GM12864 (cell line): ENCODE results near the gene RNF20.
"Not testable (repeated sequence)": the region's sequence is repeated elsewhere in the genome, so short reads cannot be mapped to it uniquely, and the experiment has no call there.

ENCODE experiments used
- DNase-seq: peaks from one replicate; pipeline ENCODE4 v3.0.0-alpha.2; 2011; ENCODE audit warnings: low read depth
- H3K4me3 ChIP-seq: 2 replicates; pipeline ENCODE4 v1.5.1; 2011; ENCODE audit warnings: mild to moderate bottlenecking, low read depth, low read length, control low read depth
- CTCF ChIP-seq: IDR thresholded peaks from 2 replicates; pipeline ENCODE4 v1.5.1; 2011; ENCODE audit warnings: low read depth, mild to moderate bottlenecking, moderate library complexity, low read length, control low read depth, inconsistent platforms; ENCODE audit errors: missing control alignments

Gene RNF20

GRCh38 chr9:101513351-101513750 lies 20.3 kb upstream of the RNF20 start:
- DNase-seq, result no peak
- TF ChIP-seq CTCF, result no peak
- no peak overlapping the region for H3K4me3 ChIP-seq

GRCh38 chr9:101514071-101514470 lies 19.6 kb upstream of the RNF20 start:
- no peak for TF ChIP-seq CTCF
- H3K4me3 ChIP-seq, result no peak overlapping the region
- DNase-seq, result no peak

- DNase-seq, result no peak
- TF ChIP-seq CTCF, result no peak
- no peak overlapping the region for H3K4me3 ChIP-seq
Observed at GRCh38 chr9:101516655-101517054, 17.0 kb upstream of the RNF20 start.

- H3K4me3 ChIP-seq, DNase-seq: not testable (repeated sequence)
Observed at GRCh38 chr9:101518489-101518888, 15.2 kb upstream of the RNF20 start.

- no peak for TF ChIP-seq CTCF
Observed at GRCh38 chr9:101524371-101524770, 9.3 kb upstream of the RNF20 start.

GRCh38 chr9:101527066-101527465 lies 6.6 kb upstream of the RNF20 start:
- no peak for DNase-seq
- TF ChIP-seq CTCF, result no peak
- H3K4me3 ChIP-seq, result no peak overlapping the region

More at GRCh38 chr9:101524371-101524770, 9.3 kb upstream of the RNF20 start:
- H3K4me3 ChIP-seq, result no peak overlapping the region
- no peak for DNase-seq

GRCh38 chr9:101528015-101528414 lies 5.6 kb upstream of the RNF20 start:
- no peak for TF ChIP-seq CTCF
- no peak overlapping the region for H3K4me3 ChIP-seq
- no peak for DNase-seq

GRCh38 chr9:101530076-101530711 lies 3.5 kb upstream of the RNF20 start:
- peak; percentile 74 for TF ChIP-seq CTCF
- no peak overlapping the region for H3K4me3 ChIP-seq
- peak; percentile 49 for DNase-seq
